Pancreas (tissue), 10 donors: Measurements from ENCODE around the gene INPP5J. TPM values are rescaled to one million over a fixed set of nuclear protein-coding genes. Genes with fewer than 3 reads are reported as not detected.

Experiments used
- ATAC-seq, 4 donors: fragments of 200-7000 bp; cut with Tn5 transposase; one replicate each; pipeline versions ENCODE4 v1.8.0 to v1.9.1; 2020; ENCODE audit warnings: mild to moderate bottlenecking in 4 of 4, moderate library complexity in 4 of 4
- DNase-seq, 6 donors: peaks; one replicate each; pipeline ENCODE4 v3.0.0-alpha.2; 2020
- FAIRE-seq: peaks from 2 replicates; lab custom pipeline; 2012; peaks lifted over from hg19 to GRCh38; lab: Jason Lieb, UNC
- H3K27ac ChIP-seq, 4 donors: fragments of 200-600 bp; sonication (generic); 1 replicate in 3 of 4; 2 replicates in 1 of 4; pipeline versions ENCODE4 v1.5.0 to v1.8.0; 2020
- H3K27me3 ChIP-seq, 4 donors: fragments of 200-600 bp; one replicate each; pipeline ENCODE4 v1.8.0; 2021
- H3K36me3 ChIP-seq, 3 donors: fragments of 200-600 bp; sonication (generic) in 1 of 3; one replicate each; pipeline versions ENCODE4 v1.5.0 to v1.8.0; 2020 to 2021
- H3K4me1 ChIP-seq, 3 donors: fragments of 200-600 bp; one replicate each; pipeline ENCODE4 v1.8.0; 2021
- H3K4me3 ChIP-seq, 4 donors: fragments of 200-600 bp; sonication (generic) in 2 of 4; one replicate each; pipeline versions ENCODE4 v1.5.0 to v1.8.0; 2020 to 2021
- H3K9me3 ChIP-seq, 4 donors: fragments of 200-600 bp; one replicate each; pipeline ENCODE4 v1.8.0; 2021
- WGBS, 2 donors: extraction: QIAGEN DNeasy Blood & Tissue Kit; methylation state at CpG; one replicate each; pipeline ENCODE4 v1.1.7; 2013; 5-methylcytosine and 5-hydroxymethylcytosine counted together
- intact Hi-C, 3 donors: fragments of 100-400 bp; cut with DNase I; formaldehyde crosslinking; loops; one replicate each; pipeline versions ENCODE4 v1.11.1 to v1.14.2; 2022
- polyA plus RNA-seq, 2 donors: library from polyadenylated mRNA; stranded (reverse); fragments of 200-250 nt; gene quantifications; one replicate each; pipeline ENCODE4 v1.2.3, GENCODE V29; 2013
- total RNA-seq, 6 donors: library from RNA; stranded (reverse); fragmentation: NEBNext Ultra II Directional in 4 of 6; extraction: Animal tissue kit (Norgen Biotek cat#: 25700) in 4 of 6; gene quantifications; one replicate each; pipeline versions ENCODE4 v1.2.1 to v1.2.4, GENCODE V29; 2021 to 2023
- TF ChIP-seq, protein P1 (sequence below), 4 donors: fragments of 200-600 bp; sonication (generic) in 3 of 4; IDR thresholded peaks; one replicate each; pipeline versions ENCODE4 v1.5.0 to v1.8.0; 2021; ENCODE audit warnings: antibody characterized with exemption in 4 of 4
- donor health status: healthy with polysubstance abuse.
- donor health status: DM: no; HTN: no; CAD: no; lungs with moderate emphysema.
- donor health status: DM: no; HTN: no; CAD: no.
- donor health status: control.
- donor health status: control.
- donor health status: Bipolar disorder and iron deficiency.
- donor health status: DM: yes; HTN: yes; CAD: no.
- donor health status: DM: no; HTN: no; CAD: no.
- donor health status: DM: no; HTN: no; CAD: no.
- donor health status: DM: yes; HTN: yes; CAD: no.

The INPP5J gene
- total and polyA plus RNA-seq, 8 donors = 4.5 to 25.0 (median 10.3) TPM

GRCh38 chr22:31125521-31126117 lies 2.9 kb downstream of the INPP5J start:
- 81% methylated on average over 12 of the region's 12 CpGs for WGBS, 2 donors
- DNase-seq (no peak), ATAC-seq (no peak), FAIRE-seq (no peak)
- TF ChIP-seq, protein P1, sequence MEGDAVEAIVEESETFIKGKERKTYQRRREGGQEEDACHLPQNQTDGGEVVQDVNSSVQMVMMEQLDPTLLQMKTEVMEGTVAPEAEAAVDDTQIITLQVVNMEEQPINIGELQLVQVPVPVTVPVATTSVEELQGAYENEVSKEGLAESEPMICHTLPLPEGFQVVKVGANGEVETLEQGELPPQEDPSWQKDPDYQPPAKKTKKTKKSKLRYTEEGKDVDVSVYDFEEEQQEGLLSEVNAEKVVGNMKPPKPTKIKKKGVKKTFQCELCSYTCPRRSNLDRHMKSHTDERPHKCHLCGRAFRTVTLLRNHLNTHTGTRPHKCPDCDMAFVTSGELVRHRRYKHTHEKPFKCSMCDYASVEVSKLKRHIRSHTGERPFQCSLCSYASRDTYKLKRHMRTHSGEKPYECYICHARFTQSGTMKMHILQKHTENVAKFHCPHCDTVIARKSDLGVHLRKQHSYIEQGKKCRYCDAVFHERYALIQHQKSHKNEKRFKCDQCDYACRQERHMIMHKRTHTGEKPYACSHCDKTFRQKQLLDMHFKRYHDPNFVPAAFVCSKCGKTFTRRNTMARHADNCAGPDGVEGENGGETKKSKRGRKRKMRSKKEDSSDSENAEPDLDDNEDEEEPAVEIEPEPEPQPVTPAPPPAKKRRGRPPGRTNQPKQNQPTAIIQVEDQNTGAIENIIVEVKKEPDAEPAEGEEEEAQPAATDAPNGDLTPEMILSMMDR (IDR thresholded peaks at IDR 0.05) = no peak
- H3K9me3 ChIP-seq = no peaks in the 10 kb centered on the region
- intact Hi-C loops = no loop called here
- no peaks in the 10 kb centered on the region for H3K27me3 ChIP-seq
- H3K4me3 ChIP-seq = no peak overlapping the region
- no peak overlapping the region for H3K27ac ChIP-seq
- no peaks in the 10 kb centered on the region for H3K36me3 ChIP-seq
- H3K4me1 ChIP-seq = peaks cover 3 to 8% (median 5%) of the 10 kb centered on the region in 3 donors

GRCh38 chr22:31126128-31126868 lies 3.5 kb downstream of the INPP5J start:
- TF ChIP-seq, protein P1 (IDR thresholded peaks at IDR 0.05) = no peak
- intact Hi-C loops = no loop called here
- WGBS, 2 donors = 89 to 94% methylated on average over 22 of the region's 22 CpGs
- ATAC-seq = no peak
- Histone ChIP-seq H3K4me1 (peaks cover 10 to 15% (median 12%) of the 10 kb centered on the region in 3 donors), H3K27me3 (no peaks in the 10 kb centered on the region), H3K36me3 (no peaks in the 10 kb centered on the region), H3K4me3 (no peak overlapping the region), H3K9me3 (no peaks in the 10 kb centered on the region), H3K27ac (no peak overlapping the region)
- no peak for FAIRE-seq
- DNase-seq = no peak

DNA sequence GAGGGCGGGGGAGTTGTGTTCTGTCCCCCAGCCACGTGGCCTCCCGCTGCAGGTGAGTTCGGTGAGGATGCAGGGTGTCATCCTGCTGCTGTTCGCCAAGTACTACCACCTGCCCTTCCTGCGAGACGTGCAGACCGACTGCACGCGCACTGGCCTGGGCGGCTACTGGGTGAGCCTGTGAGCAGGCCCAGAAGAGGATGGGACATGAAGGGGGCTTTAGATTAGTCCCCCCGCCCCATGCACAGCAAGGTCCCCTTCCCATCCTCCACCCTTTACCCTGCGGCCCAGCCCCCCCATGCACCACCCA lies 4.1 kb downstream of the INPP5J start:
- Histone ChIP-seq H3K27ac (no peak overlapping the region), H3K27me3 (no peaks in the 10 kb centered on the region), H3K4me3 (no peak overlapping the region), H3K9me3 (no peaks in the 10 kb centered on the region), H3K4me1 (peaks cover 15 to 18% (median 17%) of the 10 kb centered on the region in 3 donors), H3K36me3 (no peaks in the 10 kb centered on the region)
- TF ChIP-seq, protein P1 (IDR thresholded peaks at IDR 0.05) = no peak
- DNase-seq (peak in 1 of 6 donors; percentile 22), FAIRE-seq (no peak), ATAC-seq (no peak)
- 90 to 96% methylated on average over 11 to 13 of the region's 13 CpGs for WGBS, 2 donors
- intact Hi-C loops = no loop called here

DNA sequence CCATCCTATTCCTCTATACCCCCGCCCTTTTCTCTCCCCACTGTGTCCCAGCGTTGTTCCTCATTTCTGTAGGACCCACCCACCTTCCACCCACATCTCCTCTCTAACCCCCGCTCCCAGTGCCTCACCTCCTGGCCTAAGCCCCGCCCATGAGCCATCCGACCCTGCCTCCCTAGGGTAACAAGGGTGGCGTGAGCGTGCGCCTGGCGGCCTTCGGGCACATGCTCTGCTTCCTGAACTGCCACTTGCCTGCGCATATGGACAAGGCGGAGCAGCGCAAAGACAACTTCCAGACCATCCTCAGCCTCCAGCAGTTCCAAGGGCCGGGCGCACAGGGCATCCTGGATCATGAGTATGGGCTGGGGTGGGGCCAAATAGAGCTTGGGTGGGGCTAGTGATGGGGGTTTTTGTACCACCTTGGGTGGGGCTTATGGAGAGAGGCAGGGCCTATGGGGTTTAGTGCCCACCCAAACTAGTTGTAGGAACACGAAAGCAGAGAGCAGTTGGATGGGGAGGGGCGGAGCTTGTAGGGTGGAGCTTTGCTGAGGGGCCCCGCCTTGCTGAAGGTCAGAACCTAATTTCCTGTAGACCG lies 4.5 kb downstream of the INPP5J start:
- no peak for FAIRE-seq

More for the DNA sequence above, 4.5 kb downstream of the INPP5J start:
- WGBS, 2 donors = 88% methylated on average over 19 of the region's 19 CpGs
- Histone ChIP-seq H3K4me3 (no peak overlapping the region), H3K9me3 (no peaks in the 10 kb centered on the region), H3K27ac (no peak overlapping the region), H3K27me3 (no peaks in the 10 kb centered on the region), H3K4me1 (peaks cover 15 to 21% (median 17%) of the 10 kb centered on the region in 3 donors), H3K36me3 (no peaks in the 10 kb centered on the region)
- TF ChIP-seq, protein P1 (IDR thresholded peaks at IDR 0.05) = no peak
- ATAC-seq (no peak), DNase-seq (peak in 1 of 6 donors; percentile 49)
- intact Hi-C loops = no loop called here
